ENCODE data around the gene CDC5L. TPM values are rescaled to one million over a fixed set of nuclear protein-coding genes. Genes with fewer than 3 reads are reported as not detected.

CDC5L gene
- polyA plus RNA-seq, 1 donor (not counting 4 experiments of a cell fraction or from before 2014, with no cell fraction given), result 16.6 TPM

- H4K20me1 ChIP-seq (ENCODE audit: control insufficient read depth, extremely low read depth, insufficient read depth, low read length), result peaks cover 2% of the 10 kb centered on the region
- H3K4me1 ChIP-seq (ENCODE audit: control insufficient read depth, extremely low read depth, insufficient read depth, low read length), result no peaks in the 10 kb centered on the region
- no peaks in the 10 kb centered on the region for H3K9me1 ChIP-seq (ENCODE audit: control insufficient read depth, extremely low read depth, insufficient read depth, low read length)
- no peak for TF ChIP-seq EZH2 (IDR thresholded peaks at IDR 0.05; ENCODE audit: low read length)
- dilution Hi-C loops (cut with MboI; ENCODE audit: extremely low pct_ligation_motif_present, low sequenced_read_pairs), result no loop called here
- H3K36me3 ChIP-seq (ENCODE audit: control insufficient read depth in 2 of 2, extremely low read depth in 1 of 2, insufficient read depth in 2 of 2, low read length in 2 of 2), result peaks cover 15 to 26% of the 10 kb centered on the region in 2 experiments
- no peak overlapping the region for H3K27ac ChIP-seq (ENCODE audit: control insufficient read depth, insufficient read depth, low read length)
- H2AFZ ChIP-seq (ENCODE audit: control insufficient read depth, low read length), result no peak overlapping the region
- no peaks in the 10 kb centered on the region for H3K9me3 ChIP-seq (ENCODE audit: control insufficient read depth, low read depth, low read length)
- no peak overlapping the region for H3K4me2 ChIP-seq (ENCODE audit: control insufficient read depth, extremely low read depth, insufficient read depth, low read depth, low read length)
- no peak overlapping the region for H3K9ac ChIP-seq (ENCODE audit: control insufficient read depth, extremely low read depth, insufficient read depth, low read length)
- peaks cover 25% of the 10 kb centered on the region for H3K79me2 ChIP-seq (ENCODE audit: control insufficient read depth, insufficient read depth, low read length)
- H3K27me3 ChIP-seq (ENCODE audit: control insufficient read depth, extremely low read depth, insufficient read depth, low read length), result no peaks in the 10 kb centered on the region
- no peak overlapping the region for H3K4me3 ChIP-seq (ENCODE audit: control insufficient read depth in 2 of 3, extremely low read depth in 1 of 3, insufficient read depth in 2 of 3, low read depth in 1 of 3, low read length in 3 of 3)
- FAIRE-seq, result no peak
- no peak for DNase-seq (ENCODE audit: low read depth, low spot score)
Measured at GRCh38 chr6:44411141-44411540, 23.6 kb downstream of the CDC5L start.

GRCh38 chr6:44415449-44415848 is 27.9 kb downstream of the CDC5L start:
- FAIRE-seq (no peak), DNase-seq (ENCODE audit: low read depth, low spot score) (no peak)
- H3K9ac ChIP-seq (ENCODE audit: control insufficient read depth, extremely low read depth, insufficient read depth, low read length), result no peak overlapping the region
- H3K9me3 ChIP-seq (ENCODE audit: control insufficient read depth, low read depth, low read length), result no peaks in the 10 kb centered on the region
- H3K4me3 ChIP-seq (ENCODE audit: control insufficient read depth in 2 of 3, extremely low read depth in 1 of 3, insufficient read depth in 2 of 3, low read depth in 1 of 3, low read length in 3 of 3), result no peak overlapping the region
- no peak overlapping the region for H3K27ac ChIP-seq (ENCODE audit: control insufficient read depth, insufficient read depth, low read length)
- peaks cover 39% of the 10 kb centered on the region for H3K79me2 ChIP-seq (ENCODE audit: control insufficient read depth, insufficient read depth, low read length)
- H2AFZ ChIP-seq (ENCODE audit: control insufficient read depth, low read length), result no peak overlapping the region
- no peak for TF ChIP-seq EZH2 (IDR thresholded peaks at IDR 0.05; ENCODE audit: low read length)
- TF ChIP-seq CTCF (optimal IDR thresholded peaks at IDR 0.05 in 1 of 3, IDR thresholded peaks at IDR 0.05 in 1 of 3, conservative IDR thresholded peaks at IDR 0.05 in 1 of 3; ENCODE audit: extremely low read depth in 1 of 3, insufficient read depth in 2 of 3, low read length in 3 of 3), result no peak
- H3K36me3 ChIP-seq (ENCODE audit: control insufficient read depth in 2 of 2, extremely low read depth in 1 of 2, insufficient read depth in 2 of 2, low read length in 2 of 2), result peaks cover 14 to 37% of the 10 kb centered on the region in 2 experiments
- no peak overlapping the region for H3K4me2 ChIP-seq (ENCODE audit: control insufficient read depth, extremely low read depth, insufficient read depth, low read depth, low read length)
- no peaks in the 10 kb centered on the region for H3K4me1 ChIP-seq (ENCODE audit: control insufficient read depth, extremely low read depth, insufficient read depth, low read length)
- dilution Hi-C loops (cut with MboI; ENCODE audit: extremely low pct_ligation_motif_present, low sequenced_read_pairs), result no loop called here
- peaks cover 2% of the 10 kb centered on the region for H4K20me1 ChIP-seq (ENCODE audit: control insufficient read depth, extremely low read depth, insufficient read depth, low read length)
- no peaks in the 10 kb centered on the region for H3K27me3 ChIP-seq (ENCODE audit: control insufficient read depth, extremely low read depth, insufficient read depth, low read length)
- H3K9me1 ChIP-seq (ENCODE audit: control insufficient read depth, extremely low read depth, insufficient read depth, low read length), result no peaks in the 10 kb centered on the region

GRCh38 chr6:44415873-44416502 is 28.5 kb downstream of the CDC5L start:
- no peaks in the 10 kb centered on the region for H3K4me1 ChIP-seq (ENCODE audit: control insufficient read depth, extremely low read depth, insufficient read depth, low read length)
- H3K9ac ChIP-seq (ENCODE audit: control insufficient read depth, extremely low read depth, insufficient read depth, low read length), result no peak overlapping the region
- TF ChIP-seq CTCF (optimal IDR thresholded peaks at IDR 0.05 in 1 of 3, IDR thresholded peaks at IDR 0.05 in 1 of 3, conservative IDR thresholded peaks at IDR 0.05 in 1 of 3; ENCODE audit: extremely low read depth in 1 of 3, insufficient read depth in 2 of 3, low read length in 3 of 3) (no peak), EZH2 (IDR thresholded peaks at IDR 0.05; ENCODE audit: low read length) (no peak)
- peaks cover 14 to 41% of the 10 kb centered on the region in 2 experiments for H3K36me3 ChIP-seq (ENCODE audit: control insufficient read depth in 2 of 2, extremely low read depth in 1 of 2, insufficient read depth in 2 of 2, low read length in 2 of 2)
- no peak overlapping the region for H3K27ac ChIP-seq (ENCODE audit: control insufficient read depth, insufficient read depth, low read length)
- dilution Hi-C loops (cut with MboI; ENCODE audit: extremely low pct_ligation_motif_present, low sequenced_read_pairs), result no loop called here
- no peaks in the 10 kb centered on the region for H3K9me1 ChIP-seq (ENCODE audit: control insufficient read depth, extremely low read depth, insufficient read depth, low read length)
- H4K20me1 ChIP-seq (ENCODE audit: control insufficient read depth, extremely low read depth, insufficient read depth, low read length), result peaks cover 2% of the 10 kb centered on the region
- no peak overlapping the region for H3K4me3 ChIP-seq (ENCODE audit: control insufficient read depth in 2 of 3, extremely low read depth in 1 of 3, insufficient read depth in 2 of 3, low read depth in 1 of 3, low read length in 3 of 3)
- H3K9me3 ChIP-seq (ENCODE audit: control insufficient read depth, low read depth, low read length), result no peaks in the 10 kb centered on the region
- FAIRE-seq (no peak), DNase-seq (ENCODE audit: low read depth, low spot score) (no peak)
- no peak overlapping the region for H3K4me2 ChIP-seq (ENCODE audit: control insufficient read depth, extremely low read depth, insufficient read depth, low read depth, low read length)
- no peaks in the 10 kb centered on the region for H3K27me3 ChIP-seq (ENCODE audit: control insufficient read depth, extremely low read depth, insufficient read depth, low read length)
- H3K79me2 ChIP-seq (ENCODE audit: control insufficient read depth, insufficient read depth, low read length), result peaks cover 39% of the 10 kb centered on the region
- H2AFZ ChIP-seq (ENCODE audit: control insufficient read depth, low read length), result no peak overlapping the region
